SK-N-MC (cell line): Measurements from ENCODE around the gene TFR2.

Source experiments
- DNase-seq: peaks from one replicate; pipeline ENCODE4 v3.0.0-alpha.2; 2011; ENCODE audit warnings: low read depth, low spot score
- H3K27ac ChIP-seq: fragments of 200-600 bp; sonication (generic); 2 replicates; pipeline ENCODE4 v1.5.1; 2016; ENCODE audit warnings: mixed run types
- H3K36me3 ChIP-seq: fragments of 200-600 bp; sonication (generic); 2 replicates; pipeline ENCODE4 v1.6.1; 2017; ENCODE audit warnings: antibody characterized with exemption, low read length, mixed read lengths; ENCODE audit not compliant: insufficient read depth
- H3K4me3 ChIP-seq: fragments of 200-600 bp; sonication (generic); 2 replicates; pipeline ENCODE4 v1.5.1; 2016
- H3K9ac ChIP-seq: fragments of 200-600 bp; sonication (generic); 2 replicates; pipeline ENCODE4 v1.8.0; 2017; ENCODE audit warnings: mixed run types, mixed read lengths; ENCODE audit not compliant: insufficient read length
- H3K9me3 ChIP-seq: fragments of 200-600 bp; sonication (generic); 2 replicates; pipeline ENCODE4 v1.6.1; 2017; ENCODE audit warnings: low read depth, mild to moderate bottlenecking, antibody characterized with exemption, low read length, moderate library complexity, mixed read lengths
- EZH2 ChIP-seq: fragments of 200-600 bp; sonication (generic); IDR thresholded peaks from one replicate; pipeline ENCODE4 v1.6.1; 2017; ENCODE audit warnings: antibody characterized with exemption
- FOXP2 ChIP-seq: optimal IDR thresholded peaks from 2 replicates; pipeline ENCODE3; 2011; ENCODE audit warnings: mild to moderate bottlenecking, moderate library complexity; ENCODE audit not compliant: insufficient read depth; ENCODE audit errors: extremely low read length, control extremely low read depth
- POLR2AphosphoS5 ChIP-seq: IDR thresholded peaks from 2 replicates; pipeline ENCODE4 v1.6.1; 2012; ENCODE audit warnings: mild to moderate bottlenecking, low read depth, low read length, borderline replicate concordance

Gene TFR2

GRCh38 chr7:100641860-100642533 lies 645 bp upstream of the TFR2 start:
- H3K36me3 ChIP-seq, result no peaks in the 10 kb centered on the region
- H3K9me3 ChIP-seq, result no peaks in the 10 kb centered on the region
- TF ChIP-seq FOXP2, result no peak
- TF ChIP-seq EZH2, result no peak
- TF ChIP-seq POLR2AphosphoS5, result no peak
- no peak overlapping the region for H3K27ac ChIP-seq
- no peak overlapping the region for H3K9ac ChIP-seq
- DNase-seq, result no peak
- H3K4me3 ChIP-seq, result no peak overlapping the region

DNA sequence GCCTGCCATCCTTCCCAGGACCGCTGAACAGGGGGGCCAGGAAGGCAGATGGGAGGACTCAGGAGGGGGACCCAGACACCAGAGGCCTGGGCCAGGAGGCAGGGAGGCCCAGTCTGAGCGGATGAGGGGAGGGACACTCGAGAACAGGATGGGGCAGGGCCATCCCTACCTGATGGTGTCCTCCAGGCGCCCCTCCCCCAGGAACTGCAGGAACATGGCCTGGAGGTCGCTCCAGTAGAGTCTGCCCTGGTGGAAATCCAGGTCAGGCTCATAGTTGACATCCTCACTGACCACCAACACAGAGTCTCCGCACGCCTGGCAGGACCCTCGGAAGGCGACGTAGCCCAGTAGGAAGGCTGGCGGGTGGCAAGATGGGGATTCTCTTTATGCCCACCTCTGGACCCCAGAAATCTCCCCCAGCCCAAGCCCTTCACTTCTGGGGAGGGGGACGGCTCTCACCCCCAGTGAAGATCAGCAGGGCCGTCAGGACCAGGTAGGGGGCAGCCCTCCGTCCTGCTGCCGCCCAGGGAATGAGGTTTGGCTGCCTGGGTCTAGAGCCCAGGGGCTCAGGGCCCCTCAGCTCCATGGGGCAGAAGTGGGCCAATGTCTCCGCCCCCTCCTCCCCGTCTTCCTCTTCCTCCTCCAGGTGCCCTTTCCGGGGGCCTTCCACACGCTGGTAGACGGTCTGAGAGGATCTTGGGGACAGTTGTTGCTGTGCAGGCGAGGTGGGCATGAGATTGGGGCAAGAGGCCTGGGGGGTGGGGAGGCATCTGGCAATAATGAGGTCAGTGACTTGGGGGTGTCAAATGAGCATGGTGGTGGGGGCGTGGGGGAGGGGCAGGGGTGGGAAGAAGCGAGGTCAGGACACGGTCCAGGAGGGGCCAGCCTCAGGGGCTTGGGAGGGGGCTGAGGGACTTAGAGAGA lies 573 bp downstream of the TFR2 start:
- H3K36me3 ChIP-seq, result no peaks in the 10 kb centered on the region
- H3K4me3 ChIP-seq, result no peak overlapping the region
- no peak for TF ChIP-seq FOXP2
- TF ChIP-seq EZH2, result no peak
- no peak for TF ChIP-seq POLR2AphosphoS5
- H3K9me3 ChIP-seq, result no peaks in the 10 kb centered on the region
- no peak for DNase-seq
- H3K9ac ChIP-seq, result no peak overlapping the region
- no peak overlapping the region for H3K27ac ChIP-seq

GRCh38 chr7:100639995-100640516 lies 1.3 kb downstream of the TFR2 start:
- H3K27ac ChIP-seq, result no peak overlapping the region

DNA sequence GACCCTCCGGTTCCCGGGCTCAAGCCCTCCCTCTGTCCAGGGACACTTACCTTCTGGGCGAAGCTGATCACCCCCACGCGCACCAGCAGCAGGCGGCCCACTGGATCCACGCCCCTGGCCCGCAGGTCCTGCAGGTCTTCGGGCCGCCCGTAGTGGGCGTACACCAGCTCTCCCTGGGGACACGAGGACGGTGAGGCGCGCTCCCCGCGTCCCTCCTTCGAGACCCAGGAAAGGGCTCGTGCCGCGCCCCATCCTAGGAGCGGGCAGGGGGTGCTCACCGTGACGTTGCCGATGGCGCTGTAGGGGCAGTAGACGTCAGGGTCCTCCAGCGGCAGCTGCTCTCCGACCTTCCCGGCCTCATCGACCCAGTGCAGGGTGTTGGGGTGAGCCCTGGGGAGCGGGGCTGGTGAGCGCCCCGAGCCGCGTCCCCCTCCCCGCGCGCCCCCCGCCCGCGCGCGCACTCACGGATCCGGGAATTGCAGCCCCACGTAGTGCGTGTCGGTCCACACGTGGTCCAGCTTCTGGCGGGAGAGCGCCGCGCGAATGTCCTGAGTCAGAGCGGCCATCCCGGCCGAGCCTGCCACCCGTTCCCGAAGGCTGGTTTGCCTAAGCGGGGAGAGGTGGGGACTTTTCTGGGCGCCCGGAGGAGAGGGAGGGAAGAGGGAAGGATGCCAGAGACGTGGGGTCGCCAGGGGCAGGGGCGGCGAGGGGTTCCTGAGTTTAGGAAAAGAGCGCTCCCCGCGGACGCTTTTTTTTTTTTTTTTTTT lies 8.2 kb downstream of the TFR2 start:
- Histone ChIP-seq H3K9ac (no peak overlapping the region), H3K4me3 (peak overlapping the region; percentile 53), H3K36me3 (no peaks in the 10 kb centered on the region), H3K27ac (no peak overlapping the region), H3K9me3 (no peaks in the 10 kb centered on the region)
- DNase-seq, result no peak
- no peak for TF ChIP-seq POLR2AphosphoS5
- no peak for TF ChIP-seq FOXP2
- no peak for TF ChIP-seq EZH2

More at GRCh38 chr7:100639995-100640516, 1.3 kb downstream of the TFR2 start:
- TF ChIP-seq POLR2AphosphoS5 (no peak), EZH2 (no peak), FOXP2 (no peak)
- Histone ChIP-seq H3K9ac (no peak overlapping the region), H3K4me3 (no peak overlapping the region), H3K9me3 (no peaks in the 10 kb centered on the region), H3K36me3 (no peaks in the 10 kb centered on the region)
- DNase-seq, result no peak

- DNase-seq, result no peak
- Histone ChIP-seq H3K4me3 (no peak overlapping the region), H3K9me3 (no peaks in the 10 kb centered on the region), H3K36me3 (no peaks in the 10 kb centered on the region), H3K27ac (no peak overlapping the region), H3K9ac (no peak overlapping the region)
- TF ChIP-seq EZH2 (no peak), FOXP2 (no peak), POLR2AphosphoS5 (no peak)
Measured at GRCh38 chr7:100630066-100630465, 11.3 kb downstream of the TFR2 start.

DNA sequence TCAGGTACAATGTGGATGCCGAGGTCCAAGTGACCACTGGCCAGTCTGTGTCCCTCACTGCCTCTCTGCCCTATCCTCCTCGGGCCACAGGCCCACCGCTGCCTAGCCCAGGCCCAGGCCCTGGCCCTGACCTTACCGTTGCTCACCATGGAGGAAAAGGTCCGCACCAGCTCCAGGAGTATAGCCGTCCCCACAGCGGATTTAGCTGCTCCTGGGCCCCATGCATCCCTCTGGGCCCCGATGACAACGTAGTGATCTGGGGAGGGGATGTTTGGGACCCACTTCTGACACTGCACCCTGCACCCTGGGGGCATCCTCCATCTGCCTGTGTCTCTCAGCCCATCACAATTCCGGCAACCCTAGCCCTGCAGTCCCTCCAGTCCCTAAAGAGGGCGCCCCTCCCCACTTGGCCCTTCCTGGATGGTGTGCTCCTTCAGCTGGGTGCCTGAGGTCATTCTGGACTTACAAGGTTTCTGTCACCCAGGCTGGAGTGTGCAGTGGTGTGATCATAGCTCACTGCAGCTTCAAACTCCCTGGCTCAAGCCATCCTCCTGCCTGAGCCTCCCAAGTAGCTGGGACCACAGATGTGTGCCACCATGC lies 12.1 kb downstream of the TFR2 start:
- Histone ChIP-seq H3K36me3 (no peaks in the 10 kb centered on the region), H3K9ac (no peak overlapping the region), H3K9me3 (no peaks in the 10 kb centered on the region), H3K4me3 (no peak overlapping the region), H3K27ac (no peak overlapping the region)
- TF ChIP-seq FOXP2, result no peak
- TF ChIP-seq EZH2, result no peak
- TF ChIP-seq POLR2AphosphoS5, result no peak
- no peak for DNase-seq

DNA sequence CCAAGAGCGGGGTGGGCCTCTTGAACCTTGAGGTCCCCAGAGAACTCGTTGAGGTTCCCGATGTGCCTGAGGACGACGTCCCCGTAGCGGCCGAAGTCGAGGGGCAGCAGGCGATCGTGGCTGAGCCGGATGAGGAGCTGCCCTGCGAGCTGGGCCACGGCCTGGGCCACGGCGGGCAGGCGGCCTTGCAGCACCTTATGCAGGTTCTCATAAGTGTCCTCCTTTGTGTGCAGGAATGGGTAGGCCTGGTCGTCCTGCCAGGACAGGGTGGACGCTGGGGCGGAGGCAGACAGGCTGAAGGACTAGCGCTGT lies 14.2 kb downstream of the TFR2 start:
- Histone ChIP-seq H3K4me3 (peak overlapping the region; percentile 85), H3K9ac (no peak overlapping the region), H3K27ac (no peak overlapping the region), H3K9me3 (no peaks in the 10 kb centered on the region), H3K36me3 (no peaks in the 10 kb centered on the region)
- no peak for TF ChIP-seq FOXP2
- no peak for TF ChIP-seq POLR2AphosphoS5
- no peak for TF ChIP-seq EZH2
- DNase-seq, result no peak
